NT2/D1 (cell line): ENCODE measurements around the gene AGPAT4.

ENCODE experiments used
- SUZ12 ChIP-seq: IDR thresholded peaks from 2 replicates; pipeline ENCODE4 v1.6.1; 2011; ENCODE audit not compliant: insufficient read length, insufficient read depth; ENCODE audit errors: extremely low read depth
- YY1 ChIP-seq: IDR thresholded peaks from 2 replicates; pipeline ENCODE4 v1.6.1; 2011; ENCODE audit not compliant: insufficient read length, insufficient read depth
- ZNF274 ChIP-seq: IDR thresholded peaks from 2 replicates; pipeline ENCODE4 v1.6.1; 2011; ENCODE audit warnings: mild to moderate bottlenecking, low read depth, low read length

DNA sequence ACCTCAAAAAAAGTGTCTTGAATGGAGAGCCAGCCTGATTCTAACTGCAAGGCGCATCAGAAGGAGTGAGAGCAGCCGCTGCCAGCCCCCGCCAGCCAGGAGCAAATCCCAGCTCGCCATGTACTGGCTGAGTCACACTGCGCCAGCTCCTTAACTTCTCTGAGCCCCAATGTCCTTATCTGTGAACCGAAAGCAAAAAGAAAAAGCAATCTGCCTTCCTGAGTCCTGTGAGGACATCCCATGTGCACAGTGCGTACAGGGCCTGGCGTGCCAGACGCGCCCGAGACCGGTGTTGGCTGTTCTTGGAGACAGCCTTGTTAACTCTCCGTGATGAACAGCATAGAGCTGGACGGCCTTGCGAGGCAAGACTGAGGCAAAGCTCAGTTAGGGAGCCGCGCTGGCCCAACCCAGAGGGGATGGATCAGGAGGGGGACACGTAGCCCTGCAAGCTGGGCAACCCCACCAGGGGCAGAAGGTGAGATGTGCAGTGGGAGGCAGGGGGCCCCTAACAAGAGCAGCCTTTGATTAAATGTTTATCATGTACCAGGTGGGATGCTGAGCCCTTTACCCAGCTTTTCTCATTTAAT, 122.7 kb downstream of the AGPAT4 start:
- TF ChIP-seq SUZ12 (no peak), YY1 (no peak), ZNF274 (no peak)
